Measurements from ENCODE around the gene NXPH4.

The NXPH4 gene

DNA sequence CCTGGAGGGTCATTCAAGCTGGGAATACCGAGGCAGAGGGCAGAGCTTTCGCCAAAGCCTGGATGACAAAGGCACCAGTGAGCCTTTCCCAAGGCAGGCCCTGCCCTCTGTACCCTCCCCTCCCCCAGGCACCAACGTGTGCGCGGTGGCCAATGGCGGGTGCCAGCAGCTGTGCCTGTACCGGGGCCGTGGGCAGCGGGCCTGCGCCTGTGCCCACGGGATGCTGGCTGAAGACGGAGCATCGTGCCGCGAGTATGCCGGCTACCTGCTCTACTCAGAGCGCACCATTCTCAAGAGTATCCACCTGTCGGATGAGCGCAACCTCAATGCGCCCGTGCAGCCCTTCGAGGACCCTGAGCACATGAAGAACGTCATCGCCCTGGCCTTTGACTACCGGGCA, 31.2 kb upstream of the NXPH4 start:
- no peak for DNase-seq

GRCh38 chr12:57185906-57186508, 30.6 kb upstream of the NXPH4 start:
- no peak for DNase-seq

DNA sequence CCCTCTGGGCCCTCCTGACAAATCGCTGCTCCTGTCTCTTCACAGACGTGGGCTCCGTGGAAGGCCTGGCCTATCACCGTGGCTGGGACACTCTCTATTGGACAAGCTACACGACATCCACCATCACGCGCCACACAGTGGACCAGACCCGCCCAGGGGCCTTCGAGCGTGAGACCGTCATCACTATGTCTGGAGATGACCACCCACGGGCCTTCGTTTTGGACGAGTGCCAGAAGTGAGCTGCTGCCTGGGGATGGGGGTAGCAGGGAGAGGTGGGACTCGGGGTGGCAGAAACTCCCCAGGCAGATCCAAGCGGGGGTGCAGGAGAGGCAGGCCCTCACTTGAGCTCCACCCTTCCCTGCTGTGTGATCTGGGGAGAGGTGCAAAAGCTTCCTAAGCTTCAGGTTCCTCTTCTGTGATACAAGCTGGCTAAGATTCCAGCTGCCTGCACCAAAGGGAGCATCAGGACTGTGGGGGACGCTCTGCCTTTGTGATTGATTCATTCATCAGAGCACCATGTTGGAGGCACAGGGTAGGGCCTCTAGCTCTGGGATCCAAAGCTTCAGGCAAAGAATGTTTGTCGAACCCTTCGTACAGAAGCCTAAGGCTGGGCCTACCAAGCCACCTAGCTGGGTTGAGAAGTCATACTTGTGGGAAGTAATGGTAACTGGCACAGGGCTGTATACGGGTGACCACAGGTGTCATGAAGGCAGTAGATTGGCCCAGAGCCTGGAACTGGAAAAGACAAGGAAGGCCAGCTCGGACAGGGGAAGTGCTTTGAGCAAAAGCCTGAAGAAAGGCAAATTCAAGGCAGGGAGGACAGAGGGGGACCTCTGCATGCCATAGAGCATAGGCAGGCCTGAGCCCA, 29.1 kb upstream of the NXPH4 start:
- no peak for DNase-seq

DNA sequence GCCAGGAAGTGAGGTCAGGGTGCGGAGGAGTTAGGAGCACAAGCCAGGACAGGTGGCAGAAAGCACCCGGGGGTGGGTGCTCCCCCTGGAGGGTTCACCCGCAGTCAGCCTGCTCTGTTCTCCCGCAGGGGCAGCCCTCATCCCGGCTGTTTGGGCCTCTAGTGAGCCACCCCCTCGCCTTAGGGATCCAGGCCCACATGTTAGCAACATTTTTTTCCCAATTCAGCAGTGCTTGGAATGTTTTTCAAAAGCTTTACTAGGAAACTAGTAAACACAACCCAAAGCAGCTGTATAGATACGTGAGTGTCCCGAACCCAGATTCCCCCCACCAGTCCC, 28.5 kb upstream of the NXPH4 start:
- no peak for DNase-seq

GRCh38 chr12:57190037-57190436, 26.6 kb upstream of the NXPH4 start:
- no peak for DNase-seq

DNA sequence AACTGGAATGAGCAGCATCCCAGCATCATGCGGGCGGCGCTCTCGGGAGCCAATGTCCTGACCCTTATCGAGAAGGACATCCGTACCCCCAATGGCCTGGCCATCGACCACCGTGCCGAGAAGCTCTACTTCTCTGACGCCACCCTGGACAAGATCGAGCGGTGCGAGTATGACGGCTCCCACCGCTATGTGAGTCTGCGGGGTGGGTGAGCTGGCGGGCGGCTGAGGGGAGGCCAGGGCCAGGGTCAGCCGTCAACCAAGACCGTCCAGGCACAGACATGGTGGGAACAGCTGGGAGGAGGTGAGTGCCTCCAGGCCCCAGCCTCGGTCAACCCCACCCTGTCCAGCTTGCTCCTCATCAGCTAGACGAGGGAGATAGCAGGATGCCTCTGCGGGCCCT, 25.8 kb upstream of the NXPH4 start:
- DNase-seq: no peak

- no peak for DNase-seq
These were observed 25.2 kb upstream of the NXPH4 start for GRCh38 chr12:57191410-57191809.

GRCh38 chr12:57192920-57193319, 23.7 kb upstream of the NXPH4 start:
- no peak for DNase-seq

- no peak for DNase-seq
These were observed 22.8 kb upstream of the NXPH4 start for GRCh38 chr12:57193706-57194245.

DNA sequence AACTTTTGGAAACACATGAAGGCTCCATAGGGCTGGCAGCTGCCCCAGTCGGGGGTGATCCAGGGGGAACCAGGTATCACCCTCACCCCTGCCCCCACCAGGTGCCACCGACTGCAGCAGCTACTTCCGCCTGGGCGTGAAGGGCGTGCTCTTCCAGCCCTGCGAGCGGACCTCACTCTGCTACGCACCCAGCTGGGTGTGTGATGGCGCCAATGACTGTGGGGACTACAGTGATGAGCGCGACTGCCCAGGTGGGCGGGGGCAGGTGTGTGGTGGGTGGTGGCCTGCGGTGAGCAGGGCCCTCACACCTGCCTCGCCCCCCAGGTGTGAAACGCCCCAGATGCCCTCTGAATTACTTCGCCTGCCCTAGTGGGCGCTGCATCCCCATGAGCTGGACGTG, 22.3 kb upstream of the NXPH4 start:
- DNase-seq: no peak

DNA sequence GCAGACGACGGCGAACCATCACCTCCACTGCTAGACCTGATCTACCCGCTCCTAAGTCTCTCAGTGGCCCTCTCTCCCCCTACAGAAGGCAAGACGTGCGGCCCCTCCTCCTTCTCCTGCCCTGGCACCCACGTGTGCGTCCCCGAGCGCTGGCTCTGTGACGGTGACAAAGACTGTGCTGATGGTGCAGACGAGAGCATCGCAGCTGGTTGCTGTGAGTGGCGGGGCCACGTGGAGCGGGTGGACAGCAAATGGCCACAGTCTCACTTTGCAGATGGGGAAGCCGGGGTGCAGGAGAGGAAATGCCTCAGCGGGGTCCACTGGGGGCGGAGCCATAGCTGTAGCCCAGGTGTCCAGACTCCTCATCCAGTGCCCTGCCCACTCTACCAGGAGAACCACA, 21.4 kb upstream of the NXPH4 start:
- no peak for DNase-seq

GRCh38 chr12:57195611-57196371, 20.8 kb upstream of the NXPH4 start:
- no peak for DNase-seq

DNA sequence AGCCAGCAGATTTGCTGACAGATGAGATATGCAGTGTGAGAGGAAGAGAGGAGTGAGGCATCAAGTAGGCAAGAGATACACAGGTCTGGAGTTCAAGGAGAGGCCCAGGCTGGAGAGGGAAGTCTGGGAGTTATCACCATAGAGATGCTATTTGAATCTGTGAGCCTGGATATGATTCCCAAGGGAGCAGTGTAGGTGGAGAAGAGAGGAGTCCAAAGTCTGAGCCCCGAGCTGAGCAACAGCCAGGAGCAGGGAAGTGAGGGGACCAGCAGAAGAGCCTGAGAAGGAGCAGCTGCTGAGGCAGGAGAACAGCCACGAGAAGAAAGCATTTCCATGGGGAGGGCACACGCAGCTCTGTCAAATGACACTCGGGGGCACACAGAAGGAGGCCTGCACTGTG, 20.2 kb upstream of the NXPH4 start:
- no peak for DNase-seq

DNA sequence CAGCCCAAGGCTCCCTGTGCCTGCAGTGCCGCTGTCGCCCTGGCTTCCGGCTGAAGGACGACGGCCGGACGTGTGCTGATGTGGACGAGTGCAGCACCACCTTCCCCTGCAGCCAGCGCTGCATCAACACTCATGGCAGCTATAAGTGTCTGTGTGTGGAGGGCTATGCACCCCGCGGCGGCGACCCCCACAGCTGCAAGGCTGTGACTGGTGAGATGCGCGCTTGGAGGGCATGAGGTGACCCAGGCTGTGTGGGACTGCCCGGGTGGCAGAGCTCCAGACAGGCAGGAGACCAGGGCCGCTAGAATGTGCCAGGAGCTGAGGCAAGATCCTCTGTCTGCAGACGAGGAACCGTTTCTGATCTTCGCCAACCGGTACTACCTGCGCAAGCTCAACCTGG, 19.6 kb upstream of the NXPH4 start:
- DNase-seq: no peak

DNA sequence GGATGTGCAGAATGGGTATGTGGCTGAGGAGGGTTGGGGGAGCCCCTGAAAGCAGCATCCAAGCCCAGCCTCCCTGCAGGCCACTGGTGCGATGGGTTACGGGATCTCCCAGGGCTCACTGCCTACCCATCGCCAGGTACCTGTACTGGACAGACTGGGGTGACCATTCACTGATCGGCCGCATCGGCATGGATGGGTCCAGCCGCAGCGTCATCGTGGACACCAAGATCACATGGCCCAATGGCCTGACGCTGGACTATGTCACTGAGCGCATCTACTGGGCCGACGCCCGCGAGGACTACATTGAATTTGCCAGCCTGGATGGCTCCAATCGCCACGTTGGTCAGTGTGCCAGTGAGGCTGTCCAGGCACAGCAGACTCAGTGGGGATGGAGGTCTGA, 18.3 kb upstream of the NXPH4 start:
- DNase-seq: no peak

GRCh38 chr12:57199191-57199590, 17.4 kb upstream of the NXPH4 start:
- DNase-seq: no peak

- DNase-seq: no peak
These were observed 16.1 kb upstream of the NXPH4 start for GRCh38 chr12:57200497-57200896.

DNA sequence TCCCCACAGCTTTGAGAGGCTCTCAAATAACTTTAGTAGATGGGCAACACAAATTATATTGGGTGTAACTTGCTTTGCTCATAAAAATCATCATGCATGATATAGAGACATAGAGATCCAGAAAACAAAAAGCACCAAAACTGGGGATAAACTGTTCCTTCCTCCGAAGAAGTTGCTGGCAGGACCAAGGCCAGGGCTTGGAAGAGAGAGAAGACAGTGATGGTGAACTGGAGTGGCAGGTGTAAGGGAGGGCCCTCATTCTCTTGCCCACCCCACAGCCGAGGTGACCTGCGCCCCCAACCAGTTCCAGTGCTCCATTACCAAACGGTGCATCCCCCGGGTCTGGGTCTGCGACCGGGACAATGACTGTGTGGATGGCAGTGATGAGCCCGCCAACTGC, 15.4 kb upstream of the NXPH4 start:
- DNase-seq: no peak

- no peak for DNase-seq
These were observed 15.0 kb upstream of the NXPH4 start for GRCh38 chr12:57201631-57202030.

- DNase-seq: no peak
These were observed 14.3 kb upstream of the NXPH4 start for GRCh38 chr12:57202321-57202720.

GRCh38 chr12:57203201-57203600, 13.4 kb upstream of the NXPH4 start:
- no peak for DNase-seq

DNA sequence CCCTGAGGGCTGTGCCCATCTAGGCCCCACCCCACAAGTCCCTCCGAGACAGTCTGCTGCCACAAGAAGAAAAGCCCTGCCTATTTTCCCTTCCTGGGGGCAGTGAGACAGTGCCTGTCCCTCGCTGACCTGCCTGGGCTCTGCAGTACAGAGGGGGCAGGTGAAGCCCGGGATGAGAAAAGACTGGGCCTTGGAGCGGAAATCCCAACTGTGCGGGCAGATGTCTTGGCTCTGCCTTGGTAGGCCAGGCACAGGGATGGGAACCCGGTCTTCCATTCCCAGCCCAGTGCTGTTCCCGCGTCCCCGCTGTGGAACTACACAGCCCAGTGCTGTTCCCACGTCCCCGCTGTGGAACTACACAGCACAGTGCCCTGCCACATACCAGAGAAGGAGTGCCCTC, 12.8 kb upstream of the NXPH4 start:
- no peak for DNase-seq

- DNase-seq: no peak
These were observed 12.1 kb upstream of the NXPH4 start for GRCh38 chr12:57204454-57204853.

- no peak for DNase-seq
These were observed 11.4 kb upstream of the NXPH4 start for GRCh38 chr12:57205186-57205585.
